OCI-LY7 (cell line): ENCODE data around the gene APOL1. TPM values are rescaled to one million over a fixed set of nuclear protein-coding genes. Genes with fewer than 3 reads are reported as not detected.
A peak's percentile ranks its signal among the peaks of the same experiment; 100 is the strongest.
"Not testable (repeated sequence)": the region's sequence is repeated elsewhere in the genome, so short reads cannot be mapped to it uniquely, and the experiment has no call there.

Experiments
- BruUV-seq: library from RNA; stranded (reverse); fragments of 400-500 nt; replicated peaks from 2 replicates; lab custom pipeline; 2021; lab: Mats Ljungman, UMichigan
- CTCF ChIA-PET: fragments of 300-600 bp; sonication (Branson Sonifier 250); formaldehyde crosslinking; loops from one replicate; lab custom pipeline; 2022; ENCODE audit warnings: antibody characterized with exemption; ENCODE audit not compliant: unreplicated experiment; lab: Charles Lee
- POLR2A ChIA-PET: fragments of 300-600 bp; sonication (Branson Sonifier 250); formaldehyde crosslinking; loops from one replicate; lab custom pipeline; 2022; ENCODE audit warnings: antibody characterized with exemption; lab: Charles Lee
- DNase-seq: peaks from one replicate; pipeline ENCODE4 v3.0.0-alpha.2; 2015; ENCODE audit warnings: low spot score
- H2AFZ ChIP-seq: fragments of 200-600 bp; sonication (generic), shearing (Covaris generic); 2 replicates; pipeline ENCODE4 v1.6.1; 2014; ENCODE audit warnings: mild to moderate bottlenecking, antibody characterized with exemption, low read length, moderate library complexity
- H3K27ac ChIP-seq: fragments of 200-600 bp; sonication (generic); 2 replicates; pipeline ENCODE4 v1.5.1; 2014; ENCODE audit warnings: mixed run types, low read depth, mild to moderate bottlenecking, moderate library complexity, low read length, inconsistent platforms; ENCODE audit not compliant: poor library complexity, severe bottlenecking
- H3K36me3 ChIP-seq: fragments of 200-600 bp; sonication (generic); 2 replicates; pipeline ENCODE4 v1.6.1; 2014; ENCODE audit warnings: mild to moderate bottlenecking, antibody characterized with exemption, low read length, moderate library complexity, mixed read lengths; ENCODE audit not compliant: insufficient read depth
- H3K4me1 ChIP-seq: fragments of 200-600 bp; sonication (generic); 2 replicates; pipeline ENCODE4 v1.5.1; 2014; ENCODE audit warnings: mild to moderate bottlenecking, low read length; ENCODE audit not compliant: insufficient read depth, poor library complexity, severe bottlenecking
- H3K4me2 ChIP-seq: fragments of 200-600 bp; sonication (generic); 2 replicates; pipeline ENCODE4 v1.6.1; 2014; ENCODE audit warnings: mild to moderate bottlenecking, low read length
- H3K4me3 ChIP-seq: fragments of 200-600 bp; sonication (generic); 2 replicates; pipeline ENCODE4 v1.5.1; 2014; ENCODE audit warnings: mild to moderate bottlenecking, low read depth, low read length; ENCODE audit not compliant: poor library complexity, severe bottlenecking
- H3K79me2 ChIP-seq: fragments of 200-600 bp; sonication (generic); 2 replicates; pipeline ENCODE4 v1.6.1; 2016; ENCODE audit warnings: low read depth, mild to moderate bottlenecking, low read length, moderate library complexity, mixed read lengths; ENCODE audit not compliant: insufficient read depth
- H3K9me2 ChIP-seq: fragments of 200-600 bp; sonication (generic); 2 replicates; pipeline ENCODE4 v1.6.1; 2016; ENCODE audit warnings: mild to moderate bottlenecking, low read length, mixed read lengths; ENCODE audit not compliant: insufficient read depth
- H3K9me3 ChIP-seq: fragments of 200-600 bp; sonication (generic); 2 replicates; pipeline ENCODE4 v1.6.1; 2014; ENCODE audit warnings: mild to moderate bottlenecking, mixed run types, low read length, mixed read lengths
- H4K20me1 ChIP-seq: fragments of 200-600 bp; sonication (generic); 2 replicates; pipeline ENCODE4 v1.6.1; 2014; ENCODE audit warnings: mild to moderate bottlenecking, antibody characterized with exemption, low read length, moderate library complexity, mixed read lengths; ENCODE audit not compliant: insufficient read depth
- EZH2phosphoT487 ChIP-seq: fragments of 200-600 bp; sonication (generic); IDR thresholded peaks from 2 replicates; pipeline ENCODE4 v1.6.1; 2018; ENCODE audit warnings: low read depth, borderline replicate concordance, mild to moderate bottlenecking, mixed run types, antibody characterized with exemption, low read length, moderate library complexity, mixed read lengths
- intact Hi-C: fragments of 100-400 bp; cut with micrococcal nuclease; formaldehyde crosslinking; loops from one replicate; pipeline ENCODE4 v1.10.0; 2022; ENCODE audit not compliant: unreplicated experiment
- total RNA-seq, 2 experiments: library from RNA; depleted of rRNA in 1 of 2; stranded (reverse); fragments of >200 nt in 1 of 2; shearing (Covaris generic) in 1 of 2; gene quantifications; 2 replicates each; pipeline ENCODE4 v1.2.3, GENCODE V29; 2014 to 2022
- TF ChIP-seq, protein P1 (sequence below): fragments of 200-600 bp; sonication (generic); conservative IDR thresholded peaks from 2 replicates; pipeline ENCODE4 v1.5.1; 2014; ENCODE audit warnings: mild to moderate bottlenecking, antibody characterized with exemption, low read length, moderate library complexity, mixed read lengths

Gene APOL1
- total RNA-seq, 2 experiments from 2014 or later: 0.42 to 0.47 TPM

DNA sequence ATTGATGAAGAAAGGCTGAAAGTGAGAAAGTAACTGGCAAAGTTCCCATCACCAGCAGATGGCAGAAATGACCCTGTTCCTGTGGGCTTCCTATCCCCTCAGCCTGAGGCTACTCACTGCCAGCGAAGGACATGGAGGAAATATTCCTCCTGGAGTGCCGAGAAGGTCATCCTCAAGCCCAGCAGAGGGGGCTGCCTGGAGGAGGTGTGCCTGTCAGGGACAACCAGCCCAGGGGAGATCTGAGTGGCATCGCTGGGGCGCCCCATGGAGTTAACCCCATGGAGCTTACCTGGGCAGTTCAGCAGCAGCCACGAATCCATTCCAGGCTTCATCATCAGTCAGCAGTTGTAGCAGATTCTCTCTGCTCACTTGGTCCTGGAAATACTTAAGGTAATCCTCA lies 21.9 kb upstream of the APOL1 start:
- H3K36me3 ChIP-seq, H3K9me3 ChIP-seq, H3K27ac ChIP-seq, H4K20me1 ChIP-seq, H2AFZ ChIP-seq, intact Hi-C loops, DNase-seq, H3K79me2 ChIP-seq, POLR2A ChIA-PET, BruUV-seq, H3K4me3 ChIP-seq, CTCF ChIA-PET, H3K4me2 ChIP-seq, H3K4me1 ChIP-seq, H3K9me2 ChIP-seq: not testable (repeated sequence)
- TF ChIP-seq, protein P1, sequence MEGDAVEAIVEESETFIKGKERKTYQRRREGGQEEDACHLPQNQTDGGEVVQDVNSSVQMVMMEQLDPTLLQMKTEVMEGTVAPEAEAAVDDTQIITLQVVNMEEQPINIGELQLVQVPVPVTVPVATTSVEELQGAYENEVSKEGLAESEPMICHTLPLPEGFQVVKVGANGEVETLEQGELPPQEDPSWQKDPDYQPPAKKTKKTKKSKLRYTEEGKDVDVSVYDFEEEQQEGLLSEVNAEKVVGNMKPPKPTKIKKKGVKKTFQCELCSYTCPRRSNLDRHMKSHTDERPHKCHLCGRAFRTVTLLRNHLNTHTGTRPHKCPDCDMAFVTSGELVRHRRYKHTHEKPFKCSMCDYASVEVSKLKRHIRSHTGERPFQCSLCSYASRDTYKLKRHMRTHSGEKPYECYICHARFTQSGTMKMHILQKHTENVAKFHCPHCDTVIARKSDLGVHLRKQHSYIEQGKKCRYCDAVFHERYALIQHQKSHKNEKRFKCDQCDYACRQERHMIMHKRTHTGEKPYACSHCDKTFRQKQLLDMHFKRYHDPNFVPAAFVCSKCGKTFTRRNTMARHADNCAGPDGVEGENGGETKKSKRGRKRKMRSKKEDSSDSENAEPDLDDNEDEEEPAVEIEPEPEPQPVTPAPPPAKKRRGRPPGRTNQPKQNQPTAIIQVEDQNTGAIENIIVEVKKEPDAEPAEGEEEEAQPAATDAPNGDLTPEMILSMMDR: peak; percentile 51

GRCh38 chr22:36232715-36233401 lies 20.1 kb upstream of the APOL1 start:
- Histone ChIP-seq H3K4me3 (no peak overlapping the region), H3K4me1 (peaks cover 5% of the 10 kb centered on the region), H4K20me1 (no peaks in the 10 kb centered on the region), H3K79me2 (no peaks in the 10 kb centered on the region), H3K9me2 (no peaks in the 10 kb centered on the region), H3K4me2 (no peak overlapping the region), H3K36me3 (peaks cover 16% of the 10 kb centered on the region), H2AFZ (no peak overlapping the region), H3K27ac (no peak overlapping the region), H3K9me3 (no peaks in the 10 kb centered on the region)
- intact Hi-C loops: no loop called here
- no TSS peak for BruUV-seq
- ChIA-PET CTCF (no interaction called here), POLR2A (no interaction called here)
- no peak for DNase-seq
- TF ChIP-seq, protein P1: no peak
- no peak for TF ChIP-seq EZH2phosphoT487

DNA sequence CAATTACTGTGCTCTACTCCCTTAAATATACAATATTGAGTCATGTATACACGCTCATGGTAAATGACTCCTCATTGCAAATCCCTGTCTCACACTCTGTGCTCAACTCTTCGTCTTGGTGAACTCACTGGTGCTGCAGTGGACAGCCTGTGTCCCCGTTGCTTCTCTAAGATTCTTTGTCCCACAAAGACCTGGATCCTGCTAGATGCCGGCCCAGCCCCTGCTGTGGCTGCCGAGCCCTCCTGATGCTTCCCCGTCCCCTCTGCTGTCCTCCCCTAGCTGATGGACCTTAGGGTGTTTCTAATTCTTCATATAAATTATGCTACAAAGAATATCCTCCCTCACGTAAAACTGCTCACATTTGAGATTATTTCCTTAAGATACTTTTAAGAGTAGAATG lies 19.1 kb upstream of the APOL1 start:
- H3K4me3 ChIP-seq: no peak overlapping the region
- peaks cover 16% of the 10 kb centered on the region for H3K36me3 ChIP-seq
- H3K79me2 ChIP-seq: no peaks in the 10 kb centered on the region
- intact Hi-C loops: no loop called here
- CTCF ChIA-PET: no interaction called here
- H3K9me2 ChIP-seq: no peaks in the 10 kb centered on the region
- no peak for DNase-seq
- H3K27ac ChIP-seq: no peak overlapping the region
- TF ChIP-seq, protein P1: no peak
- no peak for TF ChIP-seq EZH2phosphoT487
- H3K9me3 ChIP-seq: no peaks in the 10 kb centered on the region
- POLR2A ChIA-PET: no interaction called here
- H4K20me1 ChIP-seq: no peaks in the 10 kb centered on the region
- H2AFZ ChIP-seq: no peak overlapping the region
- peaks cover 14% of the 10 kb centered on the region for H3K4me1 ChIP-seq
- no TSS peak for BruUV-seq
- H3K4me2 ChIP-seq: no peak overlapping the region
